ENCODE results near the gene ZNF683. TPM values are rescaled to one million over a fixed set of nuclear protein-coding genes. Genes with fewer than 3 reads are reported as not detected.

Gene ZNF683
- total and polyA plus RNA-seq, 9 of the 15 experiments (the other 6 are each of a cell fraction or from before 2014, with no cell fraction given), result not detected

- no TSS peak for BruUV-seq (replicated peaks)
- Histone ChIP-seq H3K4me1 (replicated peaks in 1 of 2; ENCODE audit: control insufficient read depth in 2 of 2, insufficient read depth in 2 of 2, low read length in 2 of 2) (peaks cover 20 to 37% of the 10 kb centered on the region in 2 experiments; a peak in 4 of 5 replicates), H2AFZ (ENCODE audit: low read depth, low read length) (no peak overlapping the region), H3K4me3 (no peak overlapping the region), H3K27ac (ENCODE audit: extremely low read depth, low read depth, low read length) (no peak overlapping the region), H4K20me1 (replicated peaks; ENCODE audit: control insufficient read depth, insufficient read depth, low read length) (no peaks in the 10 kb centered on the region), H3K79me2 (ENCODE audit: control insufficient read depth, insufficient read depth, low read length) (peaks cover 2% of the 10 kb centered on the region; the same call in 1 of the 3 replicates), H3K9me1 (ENCODE audit: control insufficient read depth, insufficient read depth, low read length) (no peaks in the 10 kb centered on the region), H3K9ac (ENCODE audit: insufficient read depth in 1 of 2, low read depth in 2 of 2, low read length in 2 of 2) (no peak overlapping the region), H3K36me3 (ENCODE audit: control insufficient read depth, insufficient read depth, low read length) (peaks cover 19% of the 10 kb centered on the region; the same call in 2 of the 3 replicates), H3K4me2 (ENCODE audit: insufficient read depth, low read length) (no peak overlapping the region), H3K9me3 (replicated peaks; ENCODE audit: control insufficient read depth, insufficient read depth, low read depth, low read length) (no peaks in the 10 kb centered on the region), H3K27me3 (ENCODE audit: control insufficient read depth in 2 of 2, insufficient read depth in 2 of 2, low read length in 2 of 2) (no peaks in the 10 kb centered on the region)
- TF ChIP-seq ADNP (tag; IDR thresholded peaks at IDR 0.05) (no peak), ZKSCAN1 (IDR thresholded peaks at IDR 0.05; ENCODE audit: low read depth, low read length) (peak; percentile 88), HDAC2 (IDR thresholded peaks at IDR 0.05) (no peak)
- no peak for DNase-seq (ENCODE audit: extremely low read depth in 1 of 4, low spot score in 3 of 4)
- FAIRE-seq, result no peak
- in situ Hi-C loops (cut with MboI) (loop anchor here (5.0 kb wide), 1 partner anchor 36 kb away; no protein-coding TSS in a partner anchor), intact Hi-C loops (cut with micrococcal nuclease) (loop anchor here (5.0 kb wide), 1 partner anchor 211 kb away; the partner anchor contains the start of gene PDIK1L)
- ATAC-seq, result no peak
- CTCF ChIA-PET (ENCODE audit: low intra/inter-chr PET ratio), result interaction anchor here (0.7 to 4.4 kb wide), 2 partner anchors 16 to 37 kb away, joined by 3 to 29 read pairs; no protein-coding TSS in a partner anchor
- POLR2A ChIA-PET, result interaction anchor here (0.6 to 2.3 kb wide), 3 partner anchors 9 to 36 kb away, joined by 3 to 8 read pairs (median 4); no protein-coding TSS in a partner anchor
- WGBS (ENCODE audit: insufficient coverage, low coverage, missing lambda C conversion rate), result 83% methylated on average over 2 of the region's 2 CpGs
These were observed 49.2 kb downstream of the ZNF683 start for GRCh38 chr1:26323382-26323781.

DNA sequence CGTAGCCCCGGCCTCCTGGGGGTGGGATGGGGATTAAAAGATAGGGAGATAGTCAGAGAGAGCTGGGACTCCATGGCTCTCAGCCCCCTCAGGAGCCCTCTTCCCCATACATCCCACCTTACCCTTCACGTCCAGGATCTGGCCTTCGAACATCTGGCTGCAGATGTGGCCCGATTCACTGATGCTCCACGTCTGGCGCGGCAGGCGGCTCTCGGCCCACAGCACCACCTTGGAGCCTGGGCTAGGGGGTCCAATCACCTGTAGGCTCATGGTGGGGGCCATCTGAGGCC is 50.6 kb downstream of the ZNF683 start:
- FAIRE-seq (no peak), DNase-seq (ENCODE audit: extremely low read depth in 1 of 4, low spot score in 3 of 4) (no peak), ATAC-seq (no peak)
- H3K27me3 ChIP-seq (ENCODE audit: control insufficient read depth in 2 of 2, insufficient read depth in 2 of 2, low read length in 2 of 2), result no peaks in the 10 kb centered on the region
- H3K9me3 ChIP-seq (replicated peaks; ENCODE audit: control insufficient read depth, insufficient read depth, low read depth, low read length), result no peaks in the 10 kb centered on the region
- H4K20me1 ChIP-seq (replicated peaks; ENCODE audit: control insufficient read depth, insufficient read depth, low read length), result no peaks in the 10 kb centered on the region
- ChIA-PET POLR2A (interaction anchor here (0.6 to 2.8 kb wide), 10 partner anchors 9 to 294 kb away, joined by 3 to 19 read pairs (median 4); partner anchors contain the start of gene SH3BGRL3), CTCF (ENCODE audit: low intra/inter-chr PET ratio) (interaction anchor here (0.5 to 4.4 kb wide), 6 partner anchors 36 to 216 kb away, joined by 3 to 31 read pairs (median 6); no protein-coding TSS in a partner anchor)
- H3K4me3 ChIP-seq, result no peak overlapping the region
- no peak overlapping the region for H2AFZ ChIP-seq (ENCODE audit: low read depth, low read length)
- H3K9me1 ChIP-seq (ENCODE audit: control insufficient read depth, insufficient read depth, low read length), result no peaks in the 10 kb centered on the region
- peaks cover 19% of the 10 kb centered on the region; the same call in 2 of the 3 replicates for H3K36me3 ChIP-seq (ENCODE audit: control insufficient read depth, insufficient read depth, low read length)
- BruUV-seq (replicated peaks), result no TSS peak
- 0 out of 2 replicates have a peak, but pooled peaks have one; percentile 30 for TF ChIP-seq POLR2G (IDR thresholded peaks at IDR 0.05; ENCODE audit: low read depth, low read length)
- TF ChIP-seq RBFOX2 (IDR thresholded peaks at IDR 0.05; ENCODE audit: low read depth, low read length), result 0 out of 2 replicates have a peak, but pooled peaks have one; percentile 27
- no peak for TF ChIP-seq FOXP1 (CRISPR knock-in tag; IDR thresholded peaks at IDR 0.05)
- TF ChIP-seq, protein P1, sequence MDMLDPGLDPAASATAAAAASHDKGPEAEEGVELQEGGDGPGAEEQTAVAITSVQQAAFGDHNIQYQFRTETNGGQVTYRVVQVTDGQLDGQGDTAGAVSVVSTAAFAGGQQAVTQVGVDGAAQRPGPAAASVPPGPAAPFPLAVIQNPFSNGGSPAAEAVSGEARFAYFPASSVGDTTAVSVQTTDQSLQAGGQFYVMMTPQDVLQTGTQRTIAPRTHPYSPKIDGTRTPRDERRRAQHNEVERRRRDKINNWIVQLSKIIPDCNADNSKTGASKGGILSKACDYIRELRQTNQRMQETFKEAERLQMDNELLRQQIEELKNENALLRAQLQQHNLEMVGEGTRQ (CRISPR knock-in tag; IDR thresholded peaks at IDR 0.05), result 0 out of 2 replicates have a peak, but pooled peaks have one; percentile 24
- TF ChIP-seq SOX6 (IDR thresholded peaks at IDR 0.05), result no peak
- H3K4me1 ChIP-seq (replicated peaks in 1 of 2; ENCODE audit: control insufficient read depth in 2 of 2, insufficient read depth in 2 of 2, low read length in 2 of 2), result peaks cover 34 to 47% of the 10 kb centered on the region in 2 experiments
- 31% methylated on average over 10 of the region's 10 CpGs for WGBS (ENCODE audit: insufficient coverage, low coverage, missing lambda C conversion rate)
- H3K4me2 ChIP-seq (ENCODE audit: insufficient read depth, low read length), result no peak overlapping the region
- in situ Hi-C loops (cut with MboI) (loop anchor here (5.0 kb wide), 1 partner anchor 35 kb away; no protein-coding TSS in a partner anchor), intact Hi-C loops (cut with micrococcal nuclease) (loop anchor here (5.0 kb wide), 1 partner anchor 210 kb away; the partner anchor contains the start of gene PDIK1L)
- H3K79me2 ChIP-seq (ENCODE audit: control insufficient read depth, insufficient read depth, low read length), result peaks cover 2% of the 10 kb centered on the region; the same call in 1 of the 3 replicates
- no peak overlapping the region for H3K27ac ChIP-seq (ENCODE audit: extremely low read depth, low read depth, low read length)
- H3K9ac ChIP-seq (ENCODE audit: insufficient read depth in 1 of 2, low read depth in 2 of 2, low read length in 2 of 2), result peak overlapping the region in 1 of 2 experiments; percentile 65; a peak in 2 of 4 replicates
